ENCODE results near the gene DCUN1D1.

The DCUN1D1 gene

GRCh38 chr3:182971637-182972036 is 8.7 kb downstream of the DCUN1D1 start:
- no peak for DNase-seq

- DNase-seq = no peak
Measured at GRCh38 chr3:182970811-182971418, 9.4 kb downstream of the DCUN1D1 start.

GRCh38 chr3:182969853-182970252 is 10.5 kb downstream of the DCUN1D1 start:
- no peak for DNase-seq

- no peak for DNase-seq
Measured at GRCh38 chr3:182969277-182969676, 11.1 kb downstream of the DCUN1D1 start.

- no peak for DNase-seq
Measured at GRCh38 chr3:182967218-182968204, 12.8 kb downstream of the DCUN1D1 start.

GRCh38 chr3:182965861-182966366 is 14.4 kb downstream of the DCUN1D1 start:
- no peak for DNase-seq

GRCh38 chr3:182964179-182964578 is 16.2 kb downstream of the DCUN1D1 start:
- no peak for DNase-seq

GRCh38 chr3:182962166-182962565 is 18.2 kb downstream of the DCUN1D1 start:
- no peak for DNase-seq

GRCh38 chr3:182959474-182960350 is 20.6 kb downstream of the DCUN1D1 start:
- DNase-seq = no peak

GRCh38 chr3:182957676-182958266 is 22.6 kb downstream of the DCUN1D1 start:
- DNase-seq = no peak

- DNase-seq = no peak
Measured at GRCh38 chr3:182957226-182957625, 23.1 kb downstream of the DCUN1D1 start.

GRCh38 chr3:182954553-182955235 is 25.6 kb downstream of the DCUN1D1 start:
- DNase-seq = no peak

GRCh38 chr3:182949688-182950087 is 30.6 kb downstream of the DCUN1D1 start:
- no peak for DNase-seq

GRCh38 chr3:182948305-182948704 is 32.0 kb downstream of the DCUN1D1 start:
- no peak for DNase-seq

GRCh38 chr3:182947888-182948287 is 32.5 kb downstream of the DCUN1D1 start:
- DNase-seq = no peak

- no peak for DNase-seq
Measured at GRCh38 chr3:182941719-182942118, 38.6 kb downstream of the DCUN1D1 start.

- no peak for DNase-seq
Measured at GRCh38 chr3:182940266-182940808, 40.0 kb downstream of the DCUN1D1 start.

- no peak for DNase-seq
Measured at GRCh38 chr3:182937293-182938051, 42.9 kb downstream of the DCUN1D1 start.

GRCh38 chr3:182936918-182937285 is 43.4 kb downstream of the DCUN1D1 start:
- no peak for DNase-seq

- no peak for DNase-seq
Measured at GRCh38 chr3:182936239-182936917, 44.0 kb downstream of the DCUN1D1 start.
